Heart left ventricle (tissue), 16 donors: Measurements from ENCODE around the gene DOCK8. TPM values are rescaled to one million over a fixed set of nuclear protein-coding genes. Genes with fewer than 3 reads are reported as not detected.

Experiments used
- ATAC-seq, 4 donors: fragments of 200-7000 bp; cut with Tn5 transposase; one replicate each; pipeline ENCODE4 v1.9.1; 2020 to 2022; ENCODE audit warnings: moderate library complexity in 4 of 4, mild to moderate bottlenecking in 3 of 4, moderate number of reproducible peaks in 1 of 4
- DNase-seq, 5 donors: peaks; one replicate each; pipeline ENCODE4 v3.0.0-alpha.2; 2020
- H3K27ac ChIP-seq, 12 donors: fragments of 200-600 bp; sonication (generic) in 4 of 12; one replicate each; pipeline versions ENCODE4 v1.5.0 to v1.8.0; 2016 to 2022; ENCODE audit warnings: mild to moderate bottlenecking in 2 of 12
- H3K27me3 ChIP-seq, 9 donors: fragments of 200-600 bp; sonication (generic) in 2 of 9; one replicate each; pipeline versions ENCODE4 v1.5.1 to v1.8.0; 2016 to 2022; ENCODE audit warnings: mild to moderate bottlenecking in 3 of 9
- H3K36me3 ChIP-seq, 9 donors: fragments of 200-600 bp; sonication (generic) in 2 of 9; one replicate each; pipeline versions ENCODE4 v1.5.0 to v1.8.0; 2018 to 2022; ENCODE audit warnings: mild to moderate bottlenecking in 2 of 9
- H3K4me1 ChIP-seq, 12 donors: fragments of 200-600 bp; sonication (generic) in 4 of 12; one replicate each; pipeline versions ENCODE4 v1.5.0 to v1.8.0; 2016 to 2022; ENCODE audit warnings: mild to moderate bottlenecking in 3 of 12
- H3K4me3 ChIP-seq, 12 donors: fragments of 200-600 bp; sonication (generic) in 4 of 12; one replicate each; pipeline versions ENCODE4 v1.5.0 to v1.8.0; 2017 to 2022; ENCODE audit warnings: mild to moderate bottlenecking in 9 of 12, moderate library complexity in 4 of 12
- H3K9me3 ChIP-seq, 12 donors: fragments of 200-600 bp; sonication (generic) in 4 of 12; one replicate each; pipeline versions ENCODE4 v1.5.0 to v1.8.0; 2016 to 2022; ENCODE audit warnings: mild to moderate bottlenecking in 1 of 12
- CTCF ChIP-seq, 12 donors: fragments of 200-600 bp; sonication (generic) in 4 of 12; IDR thresholded peaks; one replicate each; pipeline versions ENCODE4 v1.5.0 to v1.8.0; 2018 to 2022; ENCODE audit warnings: antibody characterized with exemption in 12 of 12, mild to moderate bottlenecking in 5 of 12
- POLR2A ChIP-seq, 2 donors: fragments of 450-650 bp; IDR thresholded peaks; one replicate each; pipeline ENCODE4 v1.6.1; 2017; ENCODE audit warnings: antibody characterized with exemption in 2 of 2, mild to moderate bottlenecking in 2 of 2, moderate library complexity in 2 of 2
- WGBS, 4 donors: extraction: QIAGEN DNeasy Blood & Tissue Kit in 2 of 4; methylation state at CpG; one replicate each; pipeline versions ENCODE4 v1.1.5 to v1.1.7; 2013 to 2018; 5-methylcytosine and 5-hydroxymethylcytosine counted together
- intact Hi-C, 10 donors: fragments of 100-400 bp; cut with DNase I; formaldehyde crosslinking; loops; one replicate each; pipeline versions ENCODE4 v1.11.1 to v1.14.2; 2022
- polyA plus RNA-seq, 2 donors: library from polyadenylated mRNA; stranded (reverse); fragments of 200-250 nt; gene quantifications; one replicate each; pipeline ENCODE4 v1.2.3, GENCODE V29; 2013
- total RNA-seq, 9 donors: library from RNA; depleted of rRNA in 2 of 9; stranded (reverse); fragments of >200 nt in 2 of 9; fragmentation: NEBNext Ultra II Directional in 3 of 9; extraction: Animal tissue kit (Norgen Biotek cat#: 25700) in 3 of 9; gene quantifications; one replicate each; pipeline versions ENCODE4 v1.1.0 to v1.2.4, GENCODE V29; 2016 to 2023
- donor health status: ischemic (EF 13 %, LVEDD 7.1; RV severe dilation, severe dysfunction).
- donor health status: healthy with polysubstance abuse.
- donor health status: DM: no; HTN: yes; CAD: no.
- donor health status: DM: no; HTN: no; CAD: no.
- donor health status: ischemic (EF 25% LVEDD 6.9; RV normal size, moderate dysfunction).
- donor health status: ischemic (EF 25% LVEDD 5.7; RV mildly dilated, moderate dysfunction).
- donor health status: healthy.
- donor health status: DM: yes; HTN: yes; CAD: no.
- donor health status: ischemic (EF 35%, LVEDD 5.7; RV mildly dilated, moderate dysfunction).
- donor health status: nonischemic (EF 11% LVEDD 7.7; RV severe dilation, severe dysfunction).
- donor health status: DM: yes; HTN: yes; CAD: no.
- donor health status: PGD.
- donor health status: ischemic (EF 29% LVEDD 5.4; RV normal size, mild dysfunction).
- donor health status: nonischemic (EF 23%, LVEDD 6.1; RV moderate dilation, normal function).

Gene DOCK8
- total and polyA plus RNA-seq, 11 donors = 1.2 to 36.1 (median 2.4) TPM

DNA sequence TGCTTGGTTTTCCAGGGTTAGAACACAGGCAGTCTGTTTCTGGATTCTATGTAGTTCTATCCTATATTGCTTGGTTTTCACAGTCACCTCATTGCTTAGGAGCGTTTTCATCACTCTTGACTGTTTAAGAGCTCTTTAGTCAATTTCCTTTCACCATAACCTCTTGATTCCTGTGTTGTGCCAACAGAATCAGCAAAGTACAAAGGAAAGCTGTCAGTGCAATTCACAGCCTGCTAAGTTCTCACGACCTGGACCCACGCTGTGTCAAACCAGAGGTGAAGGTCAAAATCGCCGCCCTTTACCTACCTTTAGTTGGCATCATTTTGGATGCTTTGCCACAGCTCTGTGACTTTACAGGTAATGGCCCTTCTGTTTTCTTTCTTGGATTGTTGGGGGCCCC lies 199.9 kb downstream of the DOCK8 start:
- DNase-seq (no peak), ATAC-seq (no peak)
- Histone ChIP-seq H3K9me3 (no peaks in the 10 kb centered on the region), H3K27me3 (no peaks in the 10 kb centered on the region), H3K36me3 (peaks cover 0 to 65% (median 0%) of the 10 kb centered on the region in 9 donors), H3K4me3 (no peak overlapping the region), H3K27ac (no peak overlapping the region), H3K4me1 (no peaks in the 10 kb centered on the region)
- no peak for TF ChIP-seq POLR2A (IDR thresholded peaks at IDR 0.05)
- no peak for TF ChIP-seq CTCF (IDR thresholded peaks at IDR 0.05)
- 86 to 91% (median 88%) methylated on average over 5 of the region's 5 CpGs for WGBS, 4 donors
- intact Hi-C loops = no loop called here

DNA sequence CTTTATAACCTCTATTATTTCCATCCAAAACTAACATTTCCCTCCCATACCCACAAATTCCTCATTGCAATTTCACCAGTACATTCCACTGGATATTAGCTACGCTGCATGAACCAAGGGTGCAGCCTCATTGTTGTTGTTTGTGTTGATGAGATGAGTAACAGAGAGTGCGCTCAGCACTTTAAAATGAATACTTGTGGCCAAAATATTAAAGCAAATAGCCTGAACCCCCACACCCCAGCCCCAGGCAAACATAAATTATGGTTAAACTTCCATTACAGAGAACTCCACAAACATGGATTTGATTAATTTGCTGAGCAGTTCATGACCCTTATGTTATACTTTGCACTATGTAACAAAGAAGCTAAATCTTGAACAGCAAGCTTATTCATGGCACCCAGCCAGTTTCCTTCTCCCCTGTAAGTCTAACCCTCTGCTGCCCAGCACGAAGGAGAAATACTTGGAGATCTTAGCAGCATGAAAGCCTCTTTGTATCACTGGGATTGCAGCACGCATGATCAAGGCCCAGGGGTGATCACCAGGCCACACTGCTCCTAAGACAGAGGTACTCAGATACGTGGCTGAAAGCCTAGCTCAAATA lies 205.0 kb downstream of the DOCK8 start:
- WGBS, 4 donors = 76 to 92% (median 80%) methylated on average over 5 of the region's 5 CpGs
- H3K9me3 ChIP-seq = no peaks in the 10 kb centered on the region
- no peak overlapping the region for H3K27ac ChIP-seq
- TF ChIP-seq CTCF (IDR thresholded peaks at IDR 0.05) (no peak), POLR2A (IDR thresholded peaks at IDR 0.05) (no peak)
- no peaks in the 10 kb centered on the region for H3K27me3 ChIP-seq
- DNase-seq (no peak), ATAC-seq (no peak)
- H3K36me3 ChIP-seq = peaks cover 0 to 99% (median 0%) of the 10 kb centered on the region in 9 donors
- intact Hi-C loops = loop anchor here in 1 of 10 donors (2.0 kb wide), 1 partner anchor 23 kb away; no protein-coding TSS in a partner anchor
- no peaks in the 10 kb centered on the region for H3K4me1 ChIP-seq
- no peak overlapping the region for H3K4me3 ChIP-seq

DNA sequence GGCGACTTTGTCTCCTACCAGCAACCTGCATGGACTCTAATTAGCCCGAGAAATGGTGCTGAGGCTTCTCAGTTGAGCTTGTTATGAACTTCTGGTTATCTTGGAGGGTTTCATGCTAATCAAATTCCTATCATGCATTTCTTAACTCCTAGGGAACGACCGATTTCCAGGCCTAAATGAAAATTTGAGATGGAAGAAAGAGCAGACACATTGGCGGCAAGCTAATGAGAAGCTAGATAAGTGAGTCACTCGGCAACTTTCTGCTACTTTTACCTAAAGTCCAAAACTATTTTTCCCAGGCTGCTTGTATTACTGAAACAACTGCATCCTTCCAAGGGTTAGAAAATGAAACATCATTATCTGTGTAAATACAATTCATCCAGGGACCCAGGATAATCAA lies 207.2 kb downstream of the DOCK8 start:
- DNase-seq = no peak
- ATAC-seq = no peak
- Histone ChIP-seq H3K4me3 (no peak overlapping the region), H3K9me3 (no peaks in the 10 kb centered on the region), H3K36me3 (peaks cover 0 to 100% (median 0%) of the 10 kb centered on the region in 9 donors), H3K27ac (no peak overlapping the region), H3K27me3 (no peaks in the 10 kb centered on the region), H3K4me1 (no peaks in the 10 kb centered on the region)
- TF ChIP-seq POLR2A (IDR thresholded peaks at IDR 0.05) (no peak), CTCF (IDR thresholded peaks at IDR 0.05) (no peak)
- intact Hi-C loops = no loop called here
- WGBS, 4 donors = 82 to 90% (median 84%) methylated on average over 6 of the region's 6 CpGs

DNA sequence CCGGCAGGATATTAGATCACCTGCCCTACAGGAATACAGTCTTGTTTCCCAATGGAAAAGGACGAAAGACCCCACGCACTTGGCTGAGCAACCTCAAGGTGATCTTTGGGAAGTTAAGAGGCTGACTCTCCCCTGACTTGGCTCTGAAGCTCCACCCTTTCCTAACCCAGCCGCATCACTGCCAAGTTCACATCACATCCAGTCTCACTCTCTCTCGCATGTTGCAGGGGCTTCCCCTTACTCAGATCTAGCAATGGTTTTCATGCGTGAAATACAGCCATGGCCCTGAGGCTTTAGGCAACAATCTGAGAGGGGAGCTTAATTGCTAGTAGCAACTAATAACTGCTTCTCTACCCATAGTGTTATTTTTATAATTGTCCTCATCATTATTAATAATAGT lies 211.6 kb downstream of the DOCK8 start:
- peaks cover 0 to 99% (median 0%) of the 10 kb centered on the region in 9 donors for H3K36me3 ChIP-seq
- no peak for DNase-seq
- no peaks in the 10 kb centered on the region for H3K27me3 ChIP-seq
- H3K4me3 ChIP-seq = no peak overlapping the region
- H3K27ac ChIP-seq = no peak overlapping the region
- no peaks in the 10 kb centered on the region for H3K9me3 ChIP-seq
- WGBS, 4 donors = 75 to 84% (median 81%) methylated on average over 6 of the region's 6 CpGs
- TF ChIP-seq POLR2A (IDR thresholded peaks at IDR 0.05) = no peak
- TF ChIP-seq CTCF (IDR thresholded peaks at IDR 0.05) = no peak
- intact Hi-C loops = no loop called here
- H3K4me1 ChIP-seq = no peaks in the 10 kb centered on the region
- ATAC-seq = no peak
